Calu3 (cell line): ENCODE data around the gene PRSS33. TPM values are rescaled to one million over a fixed set of nuclear protein-coding genes. Genes with fewer than 3 reads are reported as not detected.

ENCODE experiments used
- BruUV-seq: library from RNA; stranded (reverse); fragments of 400-500 nt; replicated peaks from 2 replicates; lab custom pipeline; 2021; lab: Mats Ljungman, UMichigan
- CTCF ChIA-PET: fragments of 300-600 bp; sonication (Branson Sonifier 250); formaldehyde crosslinking; loops from one replicate; lab custom pipeline; 2022; ENCODE audit warnings: antibody characterized with exemption; lab: Charles Lee
- DNase-seq: peaks from one replicate; pipeline ENCODE4 v3.0.0; 2022
- H3K27ac Mint-ChIP-seq: one replicate; pipeline ENCODE4 v1.8.0; 2022; ENCODE audit warnings: mixed read lengths; ENCODE audit not compliant: unreplicated experiment
- H3K27me3 Mint-ChIP-seq: one replicate; pipeline ENCODE4 v1.8.0; 2022; ENCODE audit warnings: mixed read lengths; ENCODE audit not compliant: unreplicated experiment
- H3K36me3 Mint-ChIP-seq: one replicate; pipeline ENCODE4 v1.8.0; 2022; ENCODE audit warnings: mild to moderate bottlenecking, moderate library complexity, mixed read lengths; ENCODE audit not compliant: insufficient read depth, unreplicated experiment
- H3K4me1 Mint-ChIP-seq: one replicate; pipeline ENCODE4 v1.8.0; 2022; ENCODE audit warnings: mild to moderate bottlenecking, low read depth, mixed read lengths; ENCODE audit not compliant: unreplicated experiment
- H3K4me3 Mint-ChIP-seq: one replicate; pipeline ENCODE4 v1.8.0; 2022; ENCODE audit warnings: mild to moderate bottlenecking, low read depth, moderate library complexity, mixed read lengths; ENCODE audit not compliant: unreplicated experiment
- H3K9me3 Mint-ChIP-seq: one replicate; pipeline ENCODE4 v1.8.0; 2022; ENCODE audit warnings: low read depth, mixed read lengths; ENCODE audit not compliant: unreplicated experiment
- CTCF ChIP-seq: fragments of 200-600 bp; IDR thresholded peaks from one replicate; pipeline ENCODE4 v1.8.0; 2022; ENCODE audit warnings: antibody characterized with exemption; ENCODE audit not compliant: unreplicated experiment
- intact Hi-C: fragments of 100-400 bp; cut with micrococcal nuclease; formaldehyde crosslinking; loops from one replicate; pipeline ENCODE4 v1.10.0; 2022; ENCODE audit not compliant: unreplicated experiment
- total RNA-seq: library from RNA; stranded (reverse); gene quantifications from 2 replicates; pipeline ENCODE4 v1.2.3, GENCODE V29; 2022

PRSS33 gene
- total RNA-seq, 1 experiment from 2014 or later: 13.2 TPM

DNA sequence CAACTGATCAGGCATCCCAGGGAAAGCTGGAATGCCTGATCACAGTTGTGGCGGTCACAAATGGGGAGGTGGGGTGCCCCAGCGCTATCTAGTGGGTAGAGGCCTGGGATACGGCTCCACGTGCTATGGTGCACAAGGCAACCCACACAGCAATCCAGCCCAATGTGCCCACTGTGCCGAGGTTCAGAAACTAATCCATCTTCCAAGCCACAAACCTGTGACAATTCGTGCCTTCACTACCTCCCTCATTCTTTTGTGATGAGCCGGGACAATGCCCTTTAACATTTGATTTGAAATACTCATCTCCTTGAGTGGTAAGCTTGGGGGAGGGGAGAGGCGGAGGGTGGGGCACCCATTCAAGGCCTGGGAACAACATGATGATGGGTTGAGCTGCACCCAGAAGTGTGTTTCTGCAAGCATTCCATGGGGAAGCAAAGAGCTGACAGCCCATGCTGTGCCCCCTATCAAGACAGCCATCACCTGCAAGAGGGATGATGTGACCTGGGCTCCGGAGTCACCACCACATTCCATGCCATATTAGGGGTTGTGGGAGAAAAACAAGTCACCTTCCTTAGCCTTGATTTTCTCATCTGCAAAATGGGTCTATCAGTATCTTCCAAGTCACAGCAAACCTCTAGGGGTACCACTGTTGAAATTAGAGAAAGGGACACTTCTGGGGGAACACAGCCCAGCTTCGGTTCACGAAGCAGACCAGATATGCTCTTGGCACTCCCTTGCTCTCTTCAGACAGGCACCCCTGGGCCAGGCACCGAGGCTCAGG is 14.0 kb downstream of the PRSS33 start:
- Mint-ChIP-seq H3K36me3 (peaks cover 93% of the 10 kb centered on the region), H3K4me1 (peaks cover 35% of the 10 kb centered on the region), H3K4me3 (no peak overlapping the region), H3K9me3 (no peaks in the 10 kb centered on the region), H3K27me3 (no peaks in the 10 kb centered on the region), H3K27ac (no peak overlapping the region)
- intact Hi-C loops: no loop called here
- DNase-seq: no peak
- BruUV-seq: no TSS peak
- TF ChIP-seq CTCF: no peak
- CTCF ChIA-PET: interaction anchor here (0.5 to 1.4 kb wide), 3 partner anchors 51 to 504 kb away, joined by 3 to 4 read pairs (median 4); no protein-coding TSS in a partner anchor

DNA sequence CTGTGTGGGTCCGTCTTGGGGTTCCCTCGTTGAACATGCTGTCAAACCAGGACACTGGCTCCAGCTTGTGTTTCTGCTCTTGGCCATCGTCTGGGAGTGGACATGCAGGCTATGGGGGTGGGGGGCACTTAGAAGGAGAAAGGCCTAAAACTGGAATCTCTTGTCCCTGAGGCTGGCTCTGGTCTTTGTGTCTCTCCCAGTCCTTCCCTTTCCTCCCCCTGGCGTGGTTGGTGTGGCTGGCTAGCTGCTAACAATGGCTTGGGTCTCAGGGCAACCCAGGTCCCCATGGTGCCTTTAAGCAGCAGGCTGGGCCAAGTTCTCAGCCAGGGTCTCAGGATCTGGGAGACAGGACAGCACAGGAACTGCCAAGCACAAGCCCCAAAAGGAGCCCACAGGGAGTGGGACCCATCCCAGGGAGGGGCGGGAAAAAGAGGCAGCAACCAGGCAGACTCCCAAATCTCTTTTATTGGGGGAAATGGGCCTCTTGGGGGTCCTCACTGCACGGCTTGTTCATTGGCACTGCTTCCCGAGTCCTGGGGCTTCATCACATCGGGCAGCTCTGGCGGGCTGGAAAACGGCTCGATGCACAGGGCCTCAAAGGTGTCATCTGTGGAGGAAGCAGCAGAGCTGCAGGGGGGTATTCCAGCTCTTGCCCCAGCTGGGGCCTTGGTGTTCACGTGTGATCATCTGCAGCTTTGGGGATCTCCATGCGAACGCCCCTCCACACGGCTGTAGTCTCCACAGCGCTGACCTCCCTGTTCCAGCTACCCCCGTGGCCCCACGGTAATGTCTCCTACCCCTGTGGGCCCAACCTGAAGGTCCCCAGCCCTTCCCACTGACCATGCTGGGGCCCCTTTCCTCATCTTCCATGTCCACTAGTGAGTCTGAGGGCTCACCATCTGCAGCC is 15.6 kb downstream of the PRSS33 start:
- Mint-ChIP-seq H3K36me3 (peaks cover 93% of the 10 kb centered on the region), H3K4me1 (peaks cover 43% of the 10 kb centered on the region), H3K9me3 (no peaks in the 10 kb centered on the region), H3K27ac (peak overlapping the region; percentile 10), H3K27me3 (no peaks in the 10 kb centered on the region), H3K4me3 (no peak overlapping the region)
- intact Hi-C loops: no loop called here
- no peak for TF ChIP-seq CTCF
- CTCF ChIA-PET: interaction anchor here (0.7 kb wide), 1 partner anchor 23 kb away, joined by 4 read pairs; no protein-coding TSS in a partner anchor
- BruUV-seq: no TSS peak
- no peak for DNase-seq

GRCh38 chr16:2770057-2770951 is 17.1 kb downstream of the PRSS33 start:
- Mint-ChIP-seq H3K36me3 (peaks cover 93% of the 10 kb centered on the region), H3K27ac (peak overlapping the region; percentile 61), H3K4me1 (peaks cover 48% of the 10 kb centered on the region), H3K27me3 (no peaks in the 10 kb centered on the region), H3K4me3 (peak overlapping the region; percentile 5), H3K9me3 (no peaks in the 10 kb centered on the region)
- no TSS peak for BruUV-seq
- CTCF ChIA-PET: no interaction called here
- intact Hi-C loops: no loop called here
- TF ChIP-seq CTCF: peak; percentile 34
- DNase-seq: peak; percentile 45

DNA sequence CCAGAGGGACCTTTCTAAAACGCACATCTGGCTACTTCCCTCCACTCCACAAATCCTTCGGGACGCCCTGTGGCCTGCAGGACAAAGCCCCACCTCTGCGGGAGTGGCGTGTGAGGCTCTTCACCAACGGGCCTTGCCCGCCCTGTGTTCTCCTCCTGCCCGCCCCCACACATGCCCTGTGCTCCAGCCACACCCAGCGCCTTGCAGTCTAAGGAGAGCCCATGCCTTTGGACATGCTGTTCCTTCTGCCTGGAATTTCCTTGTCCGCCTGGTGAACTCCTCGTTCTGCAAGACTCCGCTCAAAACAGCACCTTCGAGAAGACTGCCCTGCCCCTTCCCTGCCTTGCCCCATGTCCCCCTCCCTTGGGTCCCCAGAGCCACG is 17.7 kb downstream of the PRSS33 start:
- no peaks in the 10 kb centered on the region for H3K9me3 Mint-ChIP-seq
- H3K4me3 Mint-ChIP-seq: peak overlapping the region; percentile 5
- H3K27ac Mint-ChIP-seq: peak overlapping the region; percentile 61
- peaks cover 96% of the 10 kb centered on the region for H3K36me3 Mint-ChIP-seq
- intact Hi-C loops: no loop called here
- CTCF ChIA-PET: no interaction called here
- peak; percentile 34 for DNase-seq
- TF ChIP-seq CTCF: no peak
- no TSS peak for BruUV-seq
- H3K4me1 Mint-ChIP-seq: peaks cover 48% of the 10 kb centered on the region
- no peaks in the 10 kb centered on the region for H3K27me3 Mint-ChIP-seq
